Renal cortical epithelial cell (primary cell): ENCODE results near the gene PTX3. TPM values are rescaled to one million over a fixed set of nuclear protein-coding genes. Genes with fewer than 3 reads are reported as not detected.

Experiments used
- DNase-seq: peaks from one replicate; pipeline ENCODE4 v3.0.0-alpha.2; 2011; ENCODE audit warnings: low read depth
- total RNA-seq: library from RNA; depleted of rRNA; stranded (reverse); fragments of >200 nt; gene quantifications from 2 replicates; pipeline ENCODE4 v1.2.3, GENCODE V29; 2014

PTX3 gene
- total RNA-seq, 1 donor from 2014 or later: 2.5 TPM

DNA sequence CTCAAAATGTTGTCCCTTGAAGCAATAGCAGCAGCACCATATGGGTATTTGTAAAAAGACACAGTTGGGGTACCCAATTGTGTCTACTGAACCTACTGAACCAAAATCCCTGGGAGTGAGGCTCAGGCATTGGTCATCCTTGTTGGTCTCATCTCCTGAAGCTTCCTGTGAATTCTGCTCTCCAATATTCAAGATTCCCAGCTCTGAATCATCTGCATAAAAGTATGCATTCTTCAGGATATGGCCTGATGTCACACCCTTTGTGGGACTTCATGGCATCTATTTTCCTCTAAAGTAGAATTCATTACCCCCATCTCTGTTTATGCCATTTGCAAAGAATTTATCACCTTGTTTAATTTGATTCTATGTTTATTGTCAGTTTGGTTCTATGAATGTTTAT lies 13.3 kb upstream of the PTX3 start:
- DNase-seq: no peak

DNA sequence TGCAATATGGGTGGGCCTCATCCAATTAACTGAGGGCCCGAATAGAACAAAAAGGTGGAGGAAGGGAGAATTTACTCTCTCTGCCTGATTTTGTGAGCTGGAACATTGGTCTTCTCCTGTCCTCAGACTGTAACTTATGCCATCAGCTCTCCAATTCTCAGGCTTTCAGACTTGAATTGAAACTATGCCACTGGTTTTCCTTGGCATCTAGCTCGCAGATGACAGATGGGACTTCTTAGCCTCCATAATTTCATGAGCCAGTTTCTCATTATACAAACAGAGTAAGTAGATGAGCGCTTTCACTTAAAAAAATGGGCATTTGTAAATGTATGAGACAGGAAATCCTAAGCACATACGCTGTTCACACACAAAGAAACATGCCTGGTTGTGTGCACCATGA lies 8.7 kb upstream of the PTX3 start:
- no peak for DNase-seq

DNA sequence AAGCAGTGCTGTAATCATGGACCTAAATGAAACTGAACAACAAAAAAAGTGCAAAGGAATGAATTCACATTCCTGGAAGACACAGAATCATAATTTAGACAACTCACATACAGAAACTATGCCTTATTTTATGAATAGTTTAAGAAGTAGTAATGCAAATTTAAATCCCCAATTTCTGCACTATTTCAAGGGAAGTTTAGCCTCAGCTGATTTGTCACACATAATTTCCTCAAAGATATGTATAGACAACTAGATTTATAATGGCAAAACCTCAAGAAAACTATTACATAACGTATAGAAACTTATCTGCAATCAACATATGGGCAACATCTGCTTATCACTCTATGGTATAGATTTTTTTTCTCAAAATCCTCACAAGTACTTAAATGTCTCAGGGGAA lies 7.8 kb upstream of the PTX3 start:
- no peak for DNase-seq

DNA sequence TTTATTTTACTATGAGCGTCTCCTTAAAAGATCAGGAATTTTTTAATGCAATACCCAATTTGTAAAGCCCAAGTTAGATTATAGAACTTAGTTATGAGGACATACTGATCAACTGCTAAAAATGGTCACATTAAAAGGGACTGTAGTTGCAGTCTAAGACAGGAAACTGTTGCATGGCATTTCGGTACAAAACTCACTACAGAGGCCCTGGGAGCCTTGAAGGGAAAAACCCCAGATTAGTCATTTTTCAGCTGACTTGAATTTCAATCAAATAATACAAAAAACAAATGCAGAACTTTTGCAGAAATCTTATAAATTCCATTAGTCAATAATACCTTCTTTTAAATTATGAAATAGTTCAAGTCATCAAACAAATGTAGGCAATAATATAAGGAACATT lies 6.9 kb upstream of the PTX3 start:
- DNase-seq: peak; percentile 43

DNA sequence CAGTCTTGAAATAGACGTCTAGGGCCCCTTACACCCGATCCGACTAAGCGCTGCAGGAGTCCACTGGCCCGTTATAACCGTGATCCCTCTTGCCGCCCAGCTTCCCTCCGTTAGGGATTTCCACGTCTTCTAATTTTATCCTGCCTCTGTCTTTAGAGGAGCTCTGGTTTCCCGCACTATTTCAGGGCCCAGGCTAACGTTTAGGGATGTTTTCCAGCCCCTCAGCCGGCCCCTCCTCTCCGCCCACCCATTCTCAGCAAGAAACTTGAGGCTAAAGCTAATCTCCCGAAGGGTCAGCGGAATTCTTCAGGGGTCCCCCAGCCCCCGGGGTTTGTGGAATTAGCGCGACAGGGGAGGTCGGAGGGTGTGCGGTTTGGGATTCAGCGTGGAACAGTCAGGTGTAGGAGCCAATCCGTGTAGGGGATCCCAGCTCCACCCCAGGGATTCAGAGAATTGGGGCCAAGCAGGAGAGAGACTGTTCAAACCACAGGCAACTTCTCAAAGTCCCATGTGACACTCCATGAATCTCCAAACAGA lies 1.6 kb downstream of the PTX3 start:
- DNase-seq: no peak

DNA sequence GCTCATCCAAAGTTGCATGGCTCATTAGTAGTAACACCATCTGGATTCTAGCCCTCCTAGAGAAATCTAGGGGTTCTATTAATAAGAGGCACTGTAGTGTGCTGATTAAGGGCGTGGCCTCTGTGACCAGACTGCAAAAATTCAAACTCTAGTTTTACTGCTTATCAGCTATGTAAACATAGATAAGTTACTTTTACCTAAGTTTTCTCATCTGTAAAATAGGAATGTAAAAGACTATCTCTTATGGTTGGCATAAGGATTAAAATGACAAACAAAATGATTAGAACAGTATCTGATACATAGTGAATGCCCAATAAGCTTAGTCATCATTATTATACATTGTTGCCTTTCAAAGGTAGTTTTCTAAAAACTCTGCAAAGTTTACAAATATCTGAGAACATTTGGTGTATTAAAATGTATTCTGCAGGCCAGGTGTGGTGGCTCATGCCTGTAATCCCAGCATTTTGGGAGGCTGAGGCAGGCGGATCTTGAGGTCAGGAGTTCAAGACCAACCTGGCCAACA lies 4.5 kb downstream of the PTX3 start:
- no peak for DNase-seq

DNA sequence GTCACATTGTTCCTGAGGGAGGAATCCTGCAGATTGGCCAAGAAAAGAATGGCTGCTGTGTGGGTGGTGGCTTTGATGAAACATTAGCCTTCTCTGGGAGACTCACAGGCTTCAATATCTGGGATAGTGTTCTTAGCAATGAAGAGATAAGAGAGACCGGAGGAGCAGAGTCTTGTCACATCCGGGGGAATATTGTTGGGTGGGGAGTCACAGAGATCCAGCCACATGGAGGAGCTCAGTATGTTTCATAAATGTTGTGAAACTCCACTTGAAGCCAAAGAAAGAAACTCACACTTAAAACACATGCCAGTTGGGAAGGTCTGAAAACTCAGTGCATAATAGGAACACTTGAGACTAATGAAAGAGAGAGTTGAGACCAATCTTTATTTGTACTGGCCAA lies 6.1 kb downstream of the PTX3 start:
- DNase-seq: no peak

DNA sequence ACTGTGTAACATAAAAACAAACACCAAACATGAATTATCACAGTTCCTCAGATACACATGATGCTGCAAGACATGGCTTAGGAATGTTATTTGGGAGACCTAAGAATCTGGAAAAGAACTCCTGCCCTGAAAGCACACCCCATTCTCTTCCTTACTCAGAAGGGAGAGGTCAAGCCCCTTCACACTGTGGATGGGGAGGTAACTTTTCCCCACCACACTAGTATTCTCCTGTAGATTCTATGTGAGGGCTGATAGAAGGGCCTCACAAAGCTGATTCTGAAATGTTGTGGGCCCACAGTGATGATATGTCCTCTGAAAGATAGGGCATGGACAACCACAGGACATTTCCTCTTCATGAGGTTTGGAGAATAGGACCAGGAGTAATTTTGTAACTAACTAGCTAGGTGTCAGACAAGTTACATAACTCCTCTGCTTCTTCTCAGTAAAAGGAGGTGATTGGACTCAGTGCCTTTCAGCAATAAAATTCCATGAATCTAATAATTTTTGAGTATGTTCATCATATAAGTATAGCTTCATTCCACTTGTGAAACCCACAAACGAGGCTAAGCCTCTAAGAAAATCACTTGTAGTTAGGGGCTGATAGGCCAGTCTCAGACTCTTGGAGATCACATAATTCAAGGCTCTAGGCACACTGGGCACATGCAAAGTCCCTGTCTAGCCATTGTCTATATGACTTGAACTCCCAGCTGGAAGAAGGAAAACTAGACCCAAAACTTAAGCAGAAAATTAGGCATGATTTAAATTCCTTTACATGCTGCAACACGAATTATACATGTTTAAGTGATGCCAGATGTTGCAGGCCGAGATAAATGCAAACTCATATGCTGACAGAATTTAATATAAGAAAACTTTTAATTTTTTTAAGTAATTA lies 7.5 kb downstream of the PTX3 start:
- no peak for DNase-seq

DNA sequence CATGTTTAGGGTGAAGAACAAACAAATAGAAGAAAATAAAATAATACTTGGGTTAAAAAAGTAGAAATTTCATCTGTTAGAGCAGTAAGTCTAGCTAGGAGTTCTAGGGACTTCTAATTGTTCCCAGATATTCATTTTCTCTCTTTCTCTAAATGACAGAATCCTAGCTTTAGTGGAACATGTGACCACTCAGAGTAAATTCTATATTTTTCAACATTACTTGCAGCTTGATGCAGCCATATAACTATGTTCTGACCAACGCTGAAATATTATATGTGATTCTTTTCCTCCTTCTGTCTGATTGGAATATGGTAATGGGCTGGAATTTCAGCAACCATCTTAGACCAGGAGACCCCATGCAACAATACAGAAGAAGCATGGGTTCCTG lies 8.1 kb downstream of the PTX3 start:
- no peak for DNase-seq

DNA sequence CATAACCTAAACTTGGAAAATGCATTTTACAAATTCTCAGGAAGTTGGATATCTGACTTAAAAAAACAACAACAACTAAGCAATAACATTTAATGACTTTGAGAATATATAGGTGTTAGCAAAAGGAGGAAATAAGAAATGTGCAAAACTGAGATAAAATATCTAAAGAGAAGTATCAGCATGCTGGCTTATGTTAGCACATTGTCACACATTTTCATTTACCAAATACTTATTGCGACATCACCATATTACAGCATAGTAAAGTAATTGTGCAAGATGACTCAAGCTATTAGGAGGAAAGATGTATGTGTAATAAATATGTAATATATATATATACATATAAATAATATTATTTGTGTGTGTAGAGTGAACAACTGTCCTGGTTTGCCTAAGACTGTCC lies 9.2 kb downstream of the PTX3 start:
- peak; percentile 28 for DNase-seq

DNA sequence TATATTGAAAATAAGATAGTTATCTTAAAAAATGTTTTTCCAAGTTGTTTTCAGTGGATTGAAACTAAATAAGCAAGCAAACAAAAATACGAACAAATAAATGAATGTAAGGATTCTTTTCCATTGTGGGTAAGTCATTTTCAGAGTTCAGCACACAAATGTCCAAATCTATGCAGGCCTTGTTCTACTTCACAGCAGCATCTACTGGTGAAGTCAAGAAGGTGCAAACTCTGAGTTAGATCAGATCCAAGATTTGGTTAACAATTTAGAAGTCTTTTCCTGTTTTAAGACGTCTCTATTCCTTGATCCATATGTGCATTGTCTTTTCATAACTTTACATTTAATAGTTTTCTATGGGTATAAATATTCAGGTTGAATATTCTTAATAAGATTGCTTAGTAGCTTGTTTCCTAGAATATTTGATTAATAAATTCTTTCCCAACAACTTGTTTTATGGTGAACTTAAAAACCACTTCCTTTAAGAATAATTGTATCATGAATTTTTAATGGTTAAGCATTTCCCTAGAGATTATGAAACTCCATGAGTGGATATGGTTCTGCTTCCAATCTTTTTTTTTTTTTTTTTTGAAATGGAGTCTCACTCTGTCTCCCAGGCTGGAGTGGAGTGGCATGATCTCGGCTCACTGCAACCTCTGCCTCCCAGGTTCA lies 10.5 kb downstream of the PTX3 start:
- DNase-seq: peak; percentile 59

DNA sequence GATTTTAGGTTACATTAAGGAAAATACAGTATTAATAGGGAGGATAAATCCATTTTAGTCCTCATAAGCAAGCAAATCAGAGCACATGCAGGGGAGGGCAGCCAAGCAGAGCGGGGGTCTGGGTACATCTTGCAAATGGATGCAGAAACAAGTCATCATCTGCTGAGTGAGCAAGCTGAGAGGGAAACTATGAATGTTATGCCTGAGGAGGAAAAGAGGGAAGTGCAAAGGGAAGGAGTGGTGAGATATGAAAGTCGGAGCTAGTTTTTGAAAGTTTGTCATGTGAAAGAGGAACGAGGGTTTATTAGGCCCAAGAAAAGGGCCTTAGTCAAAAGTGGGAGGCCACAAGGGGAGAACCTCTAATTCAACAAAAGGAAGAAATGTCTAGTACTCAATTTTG lies 15.4 kb downstream of the PTX3 start:
- DNase-seq: no peak

DNA sequence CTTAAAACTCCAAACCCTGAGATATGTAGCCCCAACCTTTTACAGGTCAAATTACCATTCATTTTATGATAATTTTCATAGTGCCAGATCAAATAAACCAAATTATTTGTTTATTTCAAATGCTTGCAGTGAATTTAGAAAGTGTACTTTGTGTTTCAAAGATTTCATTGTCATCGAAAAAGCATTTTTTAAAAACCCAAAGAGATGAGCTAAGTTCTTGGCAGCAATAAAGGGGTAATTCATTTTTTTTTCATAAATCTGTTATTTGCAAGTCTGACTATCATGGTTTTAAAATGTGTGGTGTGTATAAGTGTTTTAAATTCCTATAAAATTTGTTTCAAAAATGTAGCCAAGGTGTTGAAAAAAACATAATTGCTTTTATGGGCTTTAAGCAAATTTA lies 17.2 kb downstream of the PTX3 start:
- no peak for DNase-seq

DNA sequence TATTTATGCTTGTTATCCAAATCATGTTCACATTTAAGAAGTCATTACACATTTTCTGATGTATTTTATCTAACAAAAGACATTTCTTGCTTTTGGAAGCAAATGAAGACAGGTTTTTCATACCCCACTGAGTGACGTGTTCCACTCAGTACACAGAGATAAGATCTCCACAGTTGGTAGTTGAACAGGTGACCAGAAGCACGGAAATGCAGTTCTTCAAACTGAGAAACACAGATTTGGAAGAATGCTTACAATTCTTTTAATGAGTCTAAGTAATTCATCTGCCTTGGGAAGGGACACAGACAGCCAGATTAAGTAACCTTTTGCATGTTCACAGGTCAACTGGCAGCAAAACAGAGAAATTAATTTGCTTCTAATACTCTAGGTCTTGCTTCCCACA lies 23.1 kb downstream of the PTX3 start:
- no peak for DNase-seq

DNA sequence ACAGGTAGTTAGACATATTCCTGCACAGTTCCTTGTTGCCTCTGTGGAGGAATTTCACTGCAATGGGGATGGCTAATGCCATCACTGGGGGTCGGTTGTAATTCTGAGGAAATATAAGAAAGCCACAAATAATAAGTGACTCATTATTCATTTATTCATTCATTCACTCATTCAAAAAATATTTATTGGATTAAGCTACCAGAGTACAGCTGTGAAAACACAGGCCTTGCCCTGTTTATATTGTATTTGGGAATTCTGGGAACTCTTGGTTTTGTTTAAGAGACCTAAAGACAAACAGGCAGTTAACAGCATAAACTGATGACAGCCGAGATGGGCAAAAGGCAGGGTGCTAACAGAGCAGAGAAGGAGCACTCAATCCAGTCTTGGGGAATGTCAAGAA lies 23.6 kb downstream of the PTX3 start:
- DNase-seq: peak; percentile 55

DNA sequence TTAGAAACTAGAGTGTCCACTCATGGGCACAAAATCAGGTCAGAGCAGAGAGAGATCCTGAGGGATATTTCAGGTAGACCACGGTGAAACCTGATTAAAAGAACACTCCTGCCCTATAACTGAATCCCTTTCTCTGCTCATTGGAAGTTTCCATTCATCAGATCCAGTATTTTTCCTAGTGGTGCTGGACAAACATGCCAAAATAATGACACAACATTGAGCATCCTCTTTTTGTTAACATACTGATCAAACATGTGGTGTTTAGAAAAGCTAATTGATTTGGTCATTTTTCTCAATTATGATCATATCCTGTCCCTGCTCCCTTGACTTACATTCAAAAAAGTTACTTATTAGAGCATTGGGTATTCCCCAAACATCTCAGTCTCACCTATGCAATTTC lies 27.2 kb downstream of the PTX3 start:
- no peak for DNase-seq

DNA sequence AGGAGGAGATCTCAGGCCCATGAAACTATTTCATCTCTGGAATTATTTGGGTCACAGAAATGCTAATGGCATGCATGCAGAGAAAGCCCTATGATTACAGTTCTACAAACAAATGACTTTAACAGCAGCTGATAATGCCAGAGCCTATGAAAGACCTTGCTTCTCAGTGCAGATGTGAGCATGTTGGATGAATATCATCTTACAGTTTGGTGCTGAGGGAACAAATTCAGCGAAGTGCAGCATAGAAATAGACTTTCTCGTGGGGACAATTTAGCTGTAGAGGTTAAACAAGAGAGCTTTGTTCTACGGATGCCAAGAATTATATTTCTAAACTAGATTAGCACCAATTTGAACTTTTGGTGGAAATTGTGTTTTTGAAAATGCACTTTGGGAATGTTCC lies 27.7 kb downstream of the PTX3 start:
- DNase-seq: no peak

DNA sequence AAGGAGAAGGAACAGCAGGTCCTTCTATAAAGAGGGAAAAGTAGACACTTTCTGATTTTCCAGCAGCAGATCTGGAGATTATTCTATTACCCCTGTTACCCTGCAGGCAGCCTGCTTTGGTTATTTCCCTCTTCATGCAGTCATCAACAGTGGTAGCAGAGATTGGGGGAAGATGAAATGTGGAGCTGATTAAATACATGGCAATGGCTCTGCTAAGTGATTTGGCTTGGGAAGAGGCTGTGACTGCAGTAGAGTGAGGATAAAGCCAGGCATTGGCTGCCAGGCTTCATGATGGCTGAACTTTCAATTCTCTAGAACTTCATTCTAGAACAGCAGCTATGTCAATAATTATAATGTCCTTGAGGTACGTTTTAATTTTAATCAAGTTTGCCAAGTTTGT lies 29.1 kb downstream of the PTX3 start:
- no peak for DNase-seq

DNA sequence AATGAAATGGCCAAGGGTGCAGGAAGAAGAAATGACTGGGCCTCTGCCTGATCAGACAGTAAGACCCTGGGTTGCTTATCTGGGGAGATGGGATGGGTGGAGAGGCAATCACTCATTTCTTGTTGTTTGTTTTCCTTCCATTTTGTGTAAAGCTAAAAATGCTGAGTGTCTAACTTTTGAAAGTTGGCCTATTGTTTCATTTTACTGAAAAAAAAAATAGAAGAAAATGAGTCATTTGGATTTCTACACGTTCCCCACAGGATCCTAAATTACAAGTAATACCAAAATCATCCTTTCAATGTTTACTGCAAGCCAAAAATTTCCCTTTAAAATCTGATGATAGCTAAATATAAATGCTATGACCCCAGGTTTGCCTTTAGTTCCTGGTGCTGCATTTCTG lies 30.6 kb downstream of the PTX3 start:
- peak; percentile 9 for DNase-seq

DNA sequence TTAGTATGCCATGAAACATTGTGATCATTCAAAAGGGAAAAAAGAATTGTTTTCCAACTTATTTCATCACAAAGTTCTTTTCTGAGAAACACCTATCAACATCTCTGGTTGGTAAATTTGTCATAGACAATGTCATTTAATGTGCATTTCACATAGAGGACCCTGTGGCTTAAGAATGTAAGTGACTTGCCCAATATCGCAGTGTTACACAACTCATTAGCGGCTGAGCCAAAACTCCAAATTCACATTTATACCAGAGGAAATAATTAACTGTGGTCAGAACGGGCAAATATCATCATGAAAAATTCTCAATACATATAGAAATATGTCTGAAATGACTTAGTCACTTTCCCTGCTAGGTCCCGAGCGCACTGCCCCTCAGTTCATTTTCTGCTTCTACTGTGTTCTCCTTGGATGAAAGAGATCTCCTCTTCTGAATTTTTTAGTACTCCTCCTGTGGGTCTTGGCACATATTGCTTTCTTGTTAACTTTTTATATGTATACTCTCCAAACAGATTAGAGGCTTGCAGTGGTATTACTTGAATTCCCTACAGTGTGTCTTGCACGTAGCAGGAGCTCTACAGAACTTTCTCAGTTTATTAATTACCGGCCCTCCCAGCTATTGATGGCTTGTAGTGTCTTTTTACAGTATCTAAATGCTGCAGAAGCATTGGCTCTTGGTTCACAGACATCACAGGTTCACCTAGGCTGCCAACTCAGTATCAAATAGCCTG lies 33.1 kb downstream of the PTX3 start:
- peak; percentile 17 for DNase-seq

DNA sequence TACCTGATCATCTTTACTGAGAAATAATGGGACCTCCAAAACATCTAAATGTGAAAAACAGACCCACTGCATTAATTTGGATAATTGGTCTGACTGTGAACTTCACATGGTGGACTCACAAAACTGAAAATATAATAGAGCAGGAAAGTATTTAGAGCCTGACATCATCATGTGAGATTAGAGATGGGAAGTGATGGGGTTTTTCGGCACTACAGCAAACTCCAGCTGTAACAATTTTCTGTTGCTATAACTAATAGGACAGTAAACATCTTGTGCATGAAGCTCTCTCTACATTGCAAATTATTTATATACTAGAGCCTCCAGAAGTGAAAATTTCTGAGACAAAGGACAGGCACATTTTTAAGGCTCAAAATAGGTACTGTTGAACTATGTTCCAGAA lies 34.4 kb downstream of the PTX3 start:
- DNase-seq: no peak

DNA sequence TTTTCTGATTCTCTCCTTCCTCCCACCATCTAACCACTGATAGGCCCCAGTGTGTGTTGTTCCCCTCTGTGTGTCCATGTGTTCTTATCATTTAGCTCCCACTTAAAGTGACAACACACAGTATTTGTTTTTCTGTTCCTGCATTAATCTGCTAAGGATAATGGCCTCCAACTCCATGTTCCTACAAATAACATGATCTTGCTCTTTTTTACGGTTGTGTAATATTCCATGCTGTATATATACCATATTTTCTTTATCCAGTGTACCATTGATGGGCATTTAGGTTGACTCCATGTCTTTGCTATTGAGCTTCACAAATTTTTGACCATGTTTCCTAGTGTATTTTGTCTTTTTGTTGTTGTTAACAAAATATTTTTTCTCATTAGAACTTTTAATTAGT lies 36.0 kb downstream of the PTX3 start:
- DNase-seq: no peak
